ENCODE results near the gene OSR1. TPM values are rescaled to one million over a fixed set of nuclear protein-coding genes. Genes with fewer than 3 reads are reported as not detected.

OSR1 gene
- total and polyA plus RNA-seq, 2 experiments from 2014 or later, result 0.24 TPM; not detected in 1

DNA sequence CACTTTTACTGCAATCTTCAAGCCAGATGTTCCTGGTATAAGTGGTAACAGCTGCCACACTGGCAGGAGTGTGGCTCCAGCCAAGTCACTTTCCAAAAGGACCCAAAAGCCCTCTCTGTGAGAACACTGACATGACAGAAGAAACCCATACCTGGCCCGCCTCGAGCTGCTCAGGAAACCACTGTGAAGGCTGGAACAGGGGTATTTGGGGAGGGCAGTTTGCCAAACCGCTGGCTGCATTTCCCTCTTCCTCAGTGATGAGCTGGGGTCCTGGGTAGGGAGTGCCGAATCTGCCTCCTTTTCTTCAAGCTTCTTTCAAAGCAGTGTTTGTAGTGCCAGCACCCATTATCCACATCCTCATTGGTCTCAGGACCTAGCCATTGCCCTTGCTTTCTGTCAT is 10.3 kb upstream of the OSR1 start (continued):
- TF ChIP-seq, protein P1, sequence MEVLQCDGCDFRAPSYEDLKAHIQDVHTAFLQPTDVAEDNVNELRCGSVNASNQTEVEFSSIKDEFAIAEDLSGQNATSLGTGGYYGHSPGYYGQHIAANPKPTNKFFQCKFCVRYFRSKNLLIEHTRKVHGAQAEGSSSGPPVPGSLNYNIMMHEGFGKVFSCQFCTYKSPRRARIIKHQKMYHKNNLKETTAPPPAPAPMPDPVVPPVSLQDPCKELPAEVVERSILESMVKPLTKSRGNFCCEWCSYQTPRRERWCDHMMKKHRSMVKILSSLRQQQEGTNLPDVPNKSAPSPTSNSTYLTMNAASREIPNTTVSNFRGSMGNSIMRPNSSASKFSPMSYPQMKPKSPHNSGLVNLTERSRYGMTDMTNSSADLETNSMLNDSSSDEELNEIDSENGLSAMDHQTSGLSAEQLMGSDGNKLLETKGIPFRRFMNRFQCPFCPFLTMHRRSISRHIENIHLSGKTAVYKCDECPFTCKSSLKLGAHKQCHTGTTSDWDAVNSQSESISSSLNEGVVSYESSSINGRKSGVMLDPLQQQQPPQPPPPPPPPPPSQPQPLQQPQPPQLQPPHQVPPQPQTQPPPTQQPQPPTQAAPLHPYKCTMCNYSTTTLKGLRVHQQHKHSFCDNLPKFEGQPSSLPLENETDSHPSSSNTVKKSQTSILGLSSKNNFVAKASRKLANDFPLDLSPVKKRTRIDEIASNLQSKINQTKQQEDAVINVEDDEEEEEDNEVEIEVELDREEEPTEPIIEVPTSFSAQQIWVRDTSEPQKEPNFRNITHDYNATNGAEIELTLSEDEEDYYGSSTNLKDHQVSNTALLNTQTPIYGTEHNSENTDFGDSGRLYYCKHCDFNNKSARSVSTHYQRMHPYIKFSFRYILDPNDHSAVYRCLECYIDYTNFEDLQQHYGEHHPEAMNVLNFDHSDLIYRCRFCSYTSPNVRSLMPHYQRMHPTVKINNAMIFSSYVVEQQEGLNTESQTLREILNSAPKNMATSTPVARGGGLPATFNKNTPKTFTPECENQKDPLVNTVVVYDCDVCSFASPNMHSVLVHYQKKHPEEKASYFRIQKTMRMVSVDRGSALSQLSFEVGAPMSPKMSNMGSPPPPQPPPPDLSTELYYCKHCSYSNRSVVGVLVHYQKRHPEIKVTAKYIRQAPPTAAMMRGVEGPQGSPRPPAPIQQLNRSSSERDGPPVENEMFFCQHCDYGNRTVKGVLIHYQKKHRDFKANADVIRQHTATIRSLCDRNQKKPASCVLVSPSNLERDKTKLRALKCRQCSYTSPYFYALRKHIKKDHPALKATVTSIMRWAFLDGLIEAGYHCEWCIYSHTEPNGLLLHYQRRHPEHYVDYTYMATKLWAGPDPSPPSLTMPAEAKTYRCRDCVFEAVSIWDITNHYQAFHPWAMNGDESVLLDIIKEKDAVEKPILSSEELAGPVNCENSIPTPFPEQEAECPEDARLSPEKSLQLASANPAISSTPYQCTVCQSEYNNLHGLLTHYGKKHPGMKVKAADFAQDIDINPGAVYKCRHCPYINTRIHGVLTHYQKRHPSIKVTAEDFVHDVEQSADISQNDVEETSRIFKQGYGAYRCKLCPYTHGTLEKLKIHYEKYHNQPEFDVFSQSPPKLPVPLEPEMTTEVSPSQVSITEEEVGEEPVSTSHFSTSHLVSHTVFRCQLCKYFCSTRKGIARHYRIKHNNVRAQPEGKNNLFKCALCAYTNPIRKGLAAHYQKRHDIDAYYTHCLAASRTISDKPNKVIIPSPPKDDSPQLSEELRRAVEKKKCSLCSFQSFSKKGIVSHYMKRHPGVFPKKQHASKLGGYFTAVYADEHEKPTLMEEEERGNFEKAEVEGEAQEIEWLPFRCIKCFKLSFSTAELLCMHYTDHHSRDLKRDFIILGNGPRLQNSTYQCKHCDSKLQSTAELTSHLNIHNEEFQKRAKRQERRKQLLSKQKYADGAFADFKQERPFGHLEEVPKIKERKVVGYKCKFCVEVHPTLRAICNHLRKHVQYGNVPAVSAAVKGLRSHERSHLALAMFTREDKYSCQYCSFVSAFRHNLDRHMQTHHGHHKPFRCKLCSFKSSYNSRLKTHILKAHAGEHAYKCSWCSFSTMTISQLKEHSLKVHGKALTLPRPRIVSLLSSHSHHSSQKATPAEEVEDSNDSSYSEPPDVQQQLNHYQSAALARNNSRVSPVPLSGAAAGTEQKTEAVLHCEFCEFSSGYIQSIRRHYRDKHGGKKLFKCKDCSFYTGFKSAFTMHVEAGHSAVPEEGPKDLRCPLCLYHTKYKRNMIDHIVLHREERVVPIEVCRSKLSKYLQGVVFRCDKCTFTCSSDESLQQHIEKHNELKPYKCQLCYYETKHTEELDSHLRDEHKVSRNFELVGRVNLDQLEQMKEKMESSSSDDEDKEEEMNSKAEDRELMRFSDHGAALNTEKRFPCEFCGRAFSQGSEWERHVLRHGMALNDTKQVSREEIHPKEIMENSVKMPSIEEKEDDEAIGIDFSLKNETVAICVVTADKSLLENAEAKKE (CRISPR knock-in tag; IDR thresholded peaks at IDR 0.05), result no peak
- TF ChIP-seq NANOG (IDR thresholded peaks at IDR 0.05; ENCODE audit: borderline replicate concordance) (no peak), ZNF114 (CRISPR knock-in tag; IDR thresholded peaks at IDR 0.05) (no peak), POLR2AphosphoS5 (IDR thresholded peaks at IDR 0.05; ENCODE audit: low read depth) (no peak), ZNF331 (CRISPR knock-in tag; IDR thresholded peaks at IDR 0.05; ENCODE audit: low read depth) (no peak)
- TF ChIP-seq, protein P2, sequence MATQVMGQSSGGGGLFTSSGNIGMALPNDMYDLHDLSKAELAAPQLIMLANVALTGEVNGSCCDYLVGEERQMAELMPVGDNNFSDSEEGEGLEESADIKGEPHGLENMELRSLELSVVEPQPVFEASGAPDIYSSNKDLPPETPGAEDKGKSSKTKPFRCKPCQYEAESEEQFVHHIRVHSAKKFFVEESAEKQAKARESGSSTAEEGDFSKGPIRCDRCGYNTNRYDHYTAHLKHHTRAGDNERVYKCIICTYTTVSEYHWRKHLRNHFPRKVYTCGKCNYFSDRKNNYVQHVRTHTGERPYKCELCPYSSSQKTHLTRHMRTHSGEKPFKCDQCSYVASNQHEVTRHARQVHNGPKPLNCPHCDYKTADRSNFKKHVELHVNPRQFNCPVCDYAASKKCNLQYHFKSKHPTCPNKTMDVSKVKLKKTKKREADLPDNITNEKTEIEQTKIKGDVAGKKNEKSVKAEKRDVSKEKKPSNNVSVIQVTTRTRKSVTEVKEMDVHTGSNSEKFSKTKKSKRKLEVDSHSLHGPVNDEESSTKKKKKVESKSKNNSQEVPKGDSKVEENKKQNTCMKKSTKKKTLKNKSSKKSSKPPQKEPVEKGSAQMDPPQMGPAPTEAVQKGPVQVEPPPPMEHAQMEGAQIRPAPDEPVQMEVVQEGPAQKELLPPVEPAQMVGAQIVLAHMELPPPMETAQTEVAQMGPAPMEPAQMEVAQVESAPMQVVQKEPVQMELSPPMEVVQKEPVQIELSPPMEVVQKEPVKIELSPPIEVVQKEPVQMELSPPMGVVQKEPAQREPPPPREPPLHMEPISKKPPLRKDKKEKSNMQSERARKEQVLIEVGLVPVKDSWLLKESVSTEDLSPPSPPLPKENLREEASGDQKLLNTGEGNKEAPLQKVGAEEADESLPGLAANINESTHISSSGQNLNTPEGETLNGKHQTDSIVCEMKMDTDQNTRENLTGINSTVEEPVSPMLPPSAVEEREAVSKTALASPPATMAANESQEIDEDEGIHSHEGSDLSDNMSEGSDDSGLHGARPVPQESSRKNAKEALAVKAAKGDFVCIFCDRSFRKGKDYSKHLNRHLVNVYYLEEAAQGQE (IDR thresholded peaks at IDR 0.05; ENCODE audit: unreplicated experiment), result no peak

DNA sequence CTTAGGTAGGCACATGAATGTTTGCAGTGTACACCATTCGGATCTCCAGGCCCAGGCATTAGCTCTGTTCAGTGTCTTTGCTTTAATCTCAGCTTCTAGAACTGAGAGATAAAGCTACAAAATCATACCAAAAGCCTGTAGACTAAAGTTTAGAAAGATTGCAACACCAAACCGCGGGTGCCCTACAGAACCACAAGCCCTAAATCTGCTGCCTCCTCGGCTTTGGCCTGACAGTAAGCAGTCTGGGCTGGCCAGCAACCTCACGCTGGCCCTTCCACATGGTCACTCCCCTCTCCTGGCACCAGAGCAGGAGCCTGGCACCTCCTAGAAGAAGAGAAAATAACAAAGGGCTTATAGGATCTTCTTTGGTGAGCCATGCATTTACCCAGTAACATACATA is 8.9 kb upstream of the OSR1 start:
- Histone ChIP-seq H3K4me2 (no peak overlapping the region), H3F3A (replicated peaks; ENCODE audit: low read depth) (0 out of 2 replicates have a peak, but pooled peaks cover 3% of the 10 kb centered on the region), H3K27me3 (ENCODE audit: insufficient read depth) (peaks cover 52% of the 10 kb centered on the region), H3K27ac (ENCODE audit: low read depth) (no peak overlapping the region), H3K79me2 (replicated peaks; ENCODE audit: insufficient read depth) (no peaks in the 10 kb centered on the region), H2AFZ (no peak overlapping the region), H3K4me3 (no peak overlapping the region), H3K9me2 (ENCODE audit: insufficient read depth) (no peaks in the 10 kb centered on the region), H3K4me1 (ENCODE audit: insufficient read depth) (peaks cover 9% of the 10 kb centered on the region), H3K36me3 (ENCODE audit: insufficient read depth) (no peaks in the 10 kb centered on the region), H4K20me1 (replicated peaks; ENCODE audit: insufficient read depth) (peaks cover 3% of the 10 kb centered on the region; the same call in 1 of the 2 replicates)
- no peak overlapping the region for H3K27ac Mint-ChIP-seq
- no peak for DNase-seq (ENCODE audit: low spot score)
- H3K27me3 Mint-ChIP-seq (ENCODE audit: insufficient read depth, low read depth, poor library complexity), result peaks cover 24% of the 10 kb centered on the region
- no peaks in the 10 kb centered on the region for H3K36me3 Mint-ChIP-seq (ENCODE audit: low read depth)
- peaks cover 16% of the 10 kb centered on the region for H3K4me1 Mint-ChIP-seq
- no peak for ATAC-seq
- H3K9me3 Mint-ChIP-seq, result no peaks in the 10 kb centered on the region
- H3K4me3 Mint-ChIP-seq, result no peak overlapping the region
- TF ChIP-seq, protein P2 (IDR thresholded peaks at IDR 0.05; ENCODE audit: unreplicated experiment), result no peak

Data from GM23338 (cell line).